Activated T-cell treated with anti-CD3 and anti-CD28 coated beads, Interleukin-2, amount 50 U/mL, for 4 hours (primary cell): Measurements from ENCODE around the gene HSP90B1. TPM values are rescaled to one million over a fixed set of nuclear protein-coding genes. Genes with fewer than 3 reads are reported as not detected.

Experiments
- ATAC-seq, 2 donors: fragments of 200-7000 bp; cut with Tn5 transposase; one replicate each; pipeline ENCODE4 v1.10.0; 2021
- DNase-seq: peaks from one replicate; pipeline ENCODE4 v3.0.0-alpha.2; 2020
- H3K27me3 Mint-ChIP-seq: one replicate; pipeline ENCODE4 v1.8.0; 2021; ENCODE audit warnings: low read depth, mixed read lengths
- H3K36me3 Mint-ChIP-seq: one replicate; pipeline ENCODE4 v1.8.0; 2022; ENCODE audit warnings: mixed read lengths; ENCODE audit not compliant: insufficient read depth
- H3K4me1 Mint-ChIP-seq: one replicate; pipeline ENCODE4 v1.8.0; 2021; ENCODE audit warnings: low read depth, mixed read lengths
- H3K4me3 Mint-ChIP-seq: one replicate; pipeline ENCODE4 v1.8.0; 2021; ENCODE audit warnings: mild to moderate bottlenecking, moderate library complexity, mixed read lengths
- H3K9me3 Mint-ChIP-seq: one replicate; pipeline ENCODE4 v1.8.0; 2021; ENCODE audit warnings: mixed read lengths
- total RNA-seq, 3 donors: library from RNA; stranded (reverse); gene quantifications; one replicate each; pipeline ENCODE4 v1.2.1, GENCODE V29; 2021

The HSP90B1 gene
- total RNA-seq, 3 donors from 2014 or later, result 422 to 538 (median 503) TPM

DNA sequence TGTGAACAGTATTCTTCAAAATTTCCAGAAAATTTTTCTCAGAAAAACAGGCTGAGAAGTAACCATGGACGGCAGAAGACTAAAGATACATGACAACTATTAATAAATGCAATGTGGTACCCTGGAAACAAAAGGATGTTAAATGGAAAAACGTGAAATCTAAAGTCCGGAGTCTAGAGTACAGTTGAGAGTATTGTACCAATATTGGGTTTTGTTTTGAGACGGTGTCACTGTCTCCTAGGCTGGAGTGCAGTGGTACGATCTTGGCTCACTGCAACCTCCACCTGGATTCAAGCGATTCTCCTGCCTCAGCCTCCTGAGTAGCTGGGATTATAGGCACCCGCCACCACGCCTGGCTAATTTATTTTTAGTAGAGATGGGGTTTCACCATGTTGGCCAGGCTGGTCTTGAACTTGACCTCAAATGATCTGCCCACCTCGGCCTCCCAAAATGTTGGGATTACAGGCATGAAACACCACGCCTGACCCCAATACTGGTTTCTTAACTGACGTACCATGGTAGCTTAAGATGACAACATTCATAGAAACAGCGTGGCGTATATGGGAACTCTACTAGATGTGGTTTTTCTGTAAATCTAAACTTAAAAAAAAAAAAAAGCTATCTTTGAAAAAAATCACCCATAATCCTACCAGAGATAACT is 18.7 kb downstream of the HSP90B1 start:
- Mint-ChIP-seq H3K9me3 (no peaks in the 10 kb centered on the region), H3K4me1 (peaks cover 30% of the 10 kb centered on the region), H3K36me3 (peaks cover 46% of the 10 kb centered on the region), H3K27me3 (no peaks in the 10 kb centered on the region), H3K4me3 (no peak overlapping the region)
- DNase-seq (no peak), ATAC-seq (no peak)

DNA sequence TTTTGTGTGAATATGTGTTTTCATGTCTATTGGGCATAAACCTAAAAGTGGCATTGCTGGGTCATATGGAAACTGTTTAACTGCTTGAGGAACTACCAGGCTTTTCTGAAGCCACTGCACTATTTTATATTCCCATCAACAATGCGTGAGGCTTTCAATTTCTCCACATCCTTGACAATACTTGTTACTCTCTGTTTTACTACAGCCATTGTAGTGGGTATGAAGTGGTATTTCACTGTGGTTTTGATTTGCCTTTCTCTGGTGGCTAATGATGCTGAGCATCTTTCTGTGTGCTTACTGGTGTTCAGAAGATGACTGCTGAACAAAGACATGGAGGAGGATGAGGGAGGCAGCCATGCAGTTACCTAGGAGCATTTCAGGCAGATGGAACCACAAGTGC is 22.3 kb downstream of the HSP90B1 start:
- H3K4me1 Mint-ChIP-seq, result peaks cover 48% of the 10 kb centered on the region
- peaks cover 32% of the 10 kb centered on the region for H3K36me3 Mint-ChIP-seq
- ATAC-seq (peak; percentile 12 to 15), DNase-seq (no peak)
- no peak overlapping the region for H3K4me3 Mint-ChIP-seq
- H3K9me3 Mint-ChIP-seq, result no peaks in the 10 kb centered on the region
- H3K27me3 Mint-ChIP-seq, result no peaks in the 10 kb centered on the region

DNA sequence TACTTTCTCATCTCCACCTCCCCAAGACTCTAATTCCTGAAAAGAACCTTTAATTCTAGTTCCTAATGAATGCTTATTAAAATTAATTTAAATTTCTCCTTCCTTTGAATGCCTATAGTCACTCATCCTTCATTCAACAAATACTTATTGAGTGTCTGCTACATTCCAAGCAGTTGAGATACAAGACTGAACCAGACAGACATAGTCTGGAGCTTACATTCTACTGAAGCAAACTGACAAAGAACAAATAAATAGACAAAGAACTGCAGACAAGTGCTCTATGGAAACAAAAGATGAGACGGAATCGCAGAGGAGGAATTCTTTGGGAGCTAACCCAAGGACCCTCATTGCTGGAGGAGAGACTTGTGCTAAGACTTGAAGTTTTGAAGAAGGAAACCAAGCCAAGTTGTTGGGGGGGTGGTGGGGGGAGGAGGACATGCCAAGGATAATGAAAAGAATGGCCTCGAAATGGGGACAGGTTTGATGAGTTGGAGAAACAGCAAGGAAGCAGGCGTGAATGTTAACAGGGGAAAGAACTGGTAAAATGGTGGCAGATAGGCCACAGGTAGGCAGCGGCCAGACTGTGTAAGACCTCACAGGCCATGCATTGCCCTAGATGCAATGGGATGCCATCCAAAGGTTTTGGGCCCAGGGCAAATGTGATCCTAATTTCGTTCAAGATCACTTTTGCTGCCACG is 25.8 kb downstream of the HSP90B1 start:
- Mint-ChIP-seq H3K27me3 (no peaks in the 10 kb centered on the region), H3K9me3 (no peaks in the 10 kb centered on the region), H3K4me1 (peaks cover 43% of the 10 kb centered on the region), H3K36me3 (peaks cover 16% of the 10 kb centered on the region), H3K4me3 (peak overlapping the region; percentile 94)
- no peak for DNase-seq
- ATAC-seq, result peak in 1 of 2 donors; percentile 2

DNA sequence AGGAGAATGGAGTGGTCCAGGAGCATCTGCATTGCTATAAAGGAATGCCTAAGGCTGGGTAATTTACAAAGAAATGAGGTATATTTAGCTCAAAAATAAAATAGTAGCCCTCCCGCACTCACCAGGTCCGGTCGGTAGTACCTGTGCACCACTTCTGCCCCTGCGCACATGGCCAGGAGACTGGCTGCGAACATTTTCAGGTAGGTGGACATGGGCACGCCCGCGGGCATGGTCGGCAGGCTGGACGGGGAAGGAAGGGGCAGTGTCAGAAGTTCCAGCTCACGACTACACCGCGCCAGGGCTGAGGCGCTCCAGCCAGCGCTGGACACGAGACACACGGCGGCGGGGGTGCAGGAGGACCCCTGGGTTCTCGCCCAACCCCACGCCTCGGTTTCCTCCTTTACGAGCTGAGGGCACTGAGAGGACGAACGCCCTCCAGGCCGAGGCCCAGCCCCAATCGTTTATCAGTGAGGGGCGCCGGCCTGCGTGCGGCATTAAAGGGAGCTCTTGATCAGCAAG is 26.4 kb downstream of the HSP90B1 start:
- peaks cover 43% of the 10 kb centered on the region for H3K4me1 Mint-ChIP-seq
- H3K27me3 Mint-ChIP-seq, result no peaks in the 10 kb centered on the region
- H3K4me3 Mint-ChIP-seq, result peak overlapping the region; percentile 94
- peaks cover 16% of the 10 kb centered on the region for H3K36me3 Mint-ChIP-seq
- DNase-seq (no peak), ATAC-seq (peak; percentile 11 to 20)
- no peaks in the 10 kb centered on the region for H3K9me3 Mint-ChIP-seq

DNA sequence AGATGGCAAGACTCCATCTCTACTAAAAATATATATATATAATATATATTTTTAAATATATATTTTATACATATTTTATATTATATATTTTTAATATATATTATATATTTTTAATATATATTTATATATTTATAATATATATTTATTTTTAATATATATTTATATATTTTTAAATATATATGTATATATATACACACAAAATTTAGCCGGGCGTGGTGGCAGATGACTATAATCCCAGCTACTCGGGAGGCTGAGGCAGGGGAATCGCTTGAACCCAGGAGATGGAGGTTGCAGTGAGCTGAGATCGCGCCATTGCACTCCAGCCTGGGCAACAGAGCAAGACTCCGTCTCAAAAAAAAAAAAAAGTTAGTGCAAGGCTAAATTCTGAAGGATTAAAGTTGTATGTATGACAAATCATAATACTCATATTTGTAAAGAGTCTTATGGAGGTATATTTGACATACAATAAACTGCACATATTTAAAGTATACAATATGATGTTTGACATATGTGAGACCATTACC is 27.7 kb downstream of the HSP90B1 start:
- Mint-ChIP-seq H3K4me1 (peaks cover 34% of the 10 kb centered on the region), H3K27me3 (no peaks in the 10 kb centered on the region), H3K4me3 (peak overlapping the region; percentile 94), H3K36me3 (peaks cover 10% of the 10 kb centered on the region), H3K9me3 (no peaks in the 10 kb centered on the region)
- DNase-seq, result no peak
- ATAC-seq, result no peak

DNA sequence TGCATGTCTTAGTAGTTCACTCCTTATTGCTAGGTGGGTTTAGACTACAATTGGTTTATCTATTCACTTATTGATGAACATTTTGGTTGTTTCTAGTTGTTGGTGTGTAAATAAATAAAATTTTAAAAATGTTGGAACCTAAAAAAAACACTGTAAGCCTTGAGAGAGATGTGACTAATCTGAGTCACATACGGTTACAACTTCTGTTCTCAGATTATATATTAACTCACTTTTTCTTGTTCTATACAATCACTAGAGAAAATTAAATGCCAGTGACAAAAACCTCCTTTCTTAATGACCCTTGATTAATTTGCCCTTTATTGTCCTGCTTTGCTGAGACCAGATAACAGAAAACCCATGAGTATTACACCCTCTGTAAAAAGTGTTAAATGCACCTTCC is 28.4 kb downstream of the HSP90B1 start:
- Mint-ChIP-seq H3K27me3 (no peaks in the 10 kb centered on the region), H3K36me3 (peaks cover 9% of the 10 kb centered on the region), H3K4me3 (peak overlapping the region; percentile 52), H3K9me3 (no peaks in the 10 kb centered on the region), H3K4me1 (peaks cover 33% of the 10 kb centered on the region)
- no peak for DNase-seq
- ATAC-seq, result no peak

DNA sequence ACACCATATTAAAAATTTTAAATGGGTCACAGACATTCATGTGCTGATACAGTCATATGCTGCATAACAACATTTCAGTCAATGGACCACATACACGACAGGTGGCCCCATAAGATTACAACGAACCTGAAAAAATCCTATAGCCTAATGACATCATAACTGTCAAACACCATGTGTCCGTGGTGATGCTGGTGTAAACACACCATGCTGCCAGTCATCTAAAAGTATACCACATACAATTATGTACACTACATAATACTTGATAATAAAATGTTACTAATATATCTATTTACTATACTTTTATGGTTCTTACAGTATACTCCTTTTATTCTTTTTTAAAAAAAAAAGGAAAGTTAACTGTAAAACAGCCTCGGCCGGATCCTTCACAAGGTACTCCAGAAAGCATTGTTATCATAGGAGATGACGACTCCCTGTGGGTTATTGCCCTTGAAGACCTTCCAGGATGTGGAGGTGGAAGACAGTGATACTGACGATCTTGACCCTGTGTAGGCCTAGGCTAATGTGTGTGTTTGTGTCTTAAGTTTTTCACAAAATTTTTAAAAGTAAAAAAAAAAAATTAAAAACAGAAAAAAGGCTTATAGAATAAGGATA is 30.5 kb downstream of the HSP90B1 start:
- no peaks in the 10 kb centered on the region for H3K27me3 Mint-ChIP-seq
- H3K36me3 Mint-ChIP-seq, result peaks cover 2% of the 10 kb centered on the region
- H3K4me1 Mint-ChIP-seq, result peaks cover 30% of the 10 kb centered on the region
- no peaks in the 10 kb centered on the region for H3K9me3 Mint-ChIP-seq
- ATAC-seq (no peak), DNase-seq (no peak)
- H3K4me3 Mint-ChIP-seq, result no peak overlapping the region

DNA sequence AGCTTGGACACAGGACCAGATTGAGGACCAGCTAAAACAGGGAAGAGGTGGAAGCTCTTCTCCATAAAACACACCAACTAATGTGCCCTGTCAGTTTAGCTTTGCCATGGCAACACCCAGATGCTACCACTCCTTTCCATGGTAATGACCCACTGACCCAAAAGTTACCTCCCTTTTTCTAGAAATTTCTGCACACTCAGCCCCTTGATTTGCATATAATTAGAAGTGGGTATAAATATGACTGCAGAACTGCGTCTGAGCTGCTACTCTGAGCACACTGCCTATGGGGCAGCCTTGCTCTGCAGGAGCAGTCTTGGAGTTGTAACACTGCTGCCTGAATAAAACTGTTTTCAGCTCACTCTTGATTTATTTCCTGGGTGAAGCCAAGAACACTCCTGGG is 32.3 kb downstream of the HSP90B1 start:
- ATAC-seq (no peak), DNase-seq (no peak)
- H3K4me3 Mint-ChIP-seq, result no peak overlapping the region
- no peaks in the 10 kb centered on the region for H3K36me3 Mint-ChIP-seq
- H3K27me3 Mint-ChIP-seq, result no peaks in the 10 kb centered on the region
- H3K4me1 Mint-ChIP-seq, result peaks cover 32% of the 10 kb centered on the region
- no peaks in the 10 kb centered on the region for H3K9me3 Mint-ChIP-seq

DNA sequence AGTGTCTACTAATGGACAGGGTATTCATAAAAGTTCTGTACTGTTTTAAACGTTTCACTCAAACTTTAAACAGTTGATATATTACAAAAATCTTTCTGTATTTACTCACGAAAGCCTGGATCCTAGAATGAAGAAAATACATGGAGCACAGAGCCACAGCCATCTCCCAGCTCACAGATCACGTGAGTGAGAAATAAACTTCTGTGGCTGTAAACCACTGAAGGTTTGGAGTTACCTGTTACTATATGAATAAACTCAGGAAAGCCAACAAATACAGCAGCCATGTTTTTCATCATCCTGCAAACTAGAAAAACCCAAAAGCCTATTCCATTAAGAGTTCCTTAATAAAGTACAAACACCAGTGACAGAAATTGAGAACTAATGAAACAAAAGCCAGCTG is 34.6 kb downstream of the HSP90B1 start:
- Mint-ChIP-seq H3K27me3 (no peaks in the 10 kb centered on the region), H3K9me3 (no peaks in the 10 kb centered on the region), H3K4me3 (peak overlapping the region; percentile 97), H3K36me3 (peaks cover 10% of the 10 kb centered on the region), H3K4me1 (peaks cover 49% of the 10 kb centered on the region)
- ATAC-seq (no peak), DNase-seq (no peak)

DNA sequence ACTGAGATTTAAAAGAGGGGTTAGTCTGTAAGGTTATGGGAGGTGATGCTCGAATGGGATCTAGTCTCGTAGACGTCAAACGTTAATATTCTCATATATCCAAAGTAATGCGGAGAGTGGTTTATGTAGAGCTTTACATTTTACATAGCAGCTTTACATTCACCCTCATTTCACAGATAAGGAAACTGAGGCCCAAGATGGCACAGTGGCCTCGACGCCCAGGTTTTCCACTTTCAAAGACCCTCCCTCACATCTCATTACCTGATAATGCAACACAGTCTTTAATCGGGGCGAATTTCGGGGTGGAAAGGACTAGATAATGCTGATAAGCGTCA is 35.0 kb downstream of the HSP90B1 start:
- DNase-seq (no peak), ATAC-seq (no peak)
- Mint-ChIP-seq H3K36me3 (peaks cover 10% of the 10 kb centered on the region), H3K4me3 (peak overlapping the region; percentile 97), H3K9me3 (no peaks in the 10 kb centered on the region), H3K4me1 (peaks cover 50% of the 10 kb centered on the region), H3K27me3 (no peaks in the 10 kb centered on the region)

DNA sequence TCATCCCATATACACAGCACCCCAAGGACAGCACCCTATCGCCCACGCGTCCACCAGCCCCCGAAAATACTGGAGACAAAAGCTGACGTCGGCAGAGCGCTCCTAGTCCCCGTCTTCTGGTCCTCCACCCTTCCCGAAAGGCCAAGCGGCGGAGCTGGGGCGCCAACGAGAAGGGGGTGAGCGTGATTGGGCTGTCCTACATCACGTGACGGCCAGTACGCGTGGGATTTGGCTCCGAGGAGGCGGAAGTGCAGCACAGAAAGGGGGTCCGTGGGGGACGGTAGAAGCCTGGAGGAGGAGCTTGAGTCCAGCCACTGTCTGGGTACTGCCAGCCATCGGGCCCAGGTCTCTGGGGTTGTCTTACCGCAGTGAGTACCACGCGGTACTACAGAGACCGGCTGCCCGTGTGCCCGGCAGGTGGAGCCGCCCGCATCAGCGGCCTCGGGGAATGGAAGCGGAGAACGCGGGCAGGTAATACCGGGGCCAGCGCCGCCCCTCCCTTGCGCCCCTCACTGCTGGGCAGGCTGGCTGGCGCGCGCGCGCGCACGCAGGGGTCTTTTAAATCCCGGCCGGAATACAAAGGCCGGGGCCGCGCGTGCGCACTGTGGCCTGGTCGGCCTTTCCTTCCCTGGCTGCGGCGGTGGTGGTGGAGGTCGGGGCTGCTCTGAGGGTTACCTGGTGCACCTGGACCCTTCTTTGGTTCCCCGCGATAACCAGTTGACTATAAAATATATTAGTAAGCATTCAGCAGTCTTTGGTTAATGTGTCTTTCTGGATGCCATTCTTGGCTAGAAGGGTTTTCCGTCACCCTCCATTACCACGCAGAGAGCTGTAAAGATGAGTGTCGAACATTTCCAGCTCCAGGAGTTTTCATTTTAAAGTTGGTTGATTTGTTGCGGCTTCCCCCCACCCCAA is 35.6 kb downstream of the HSP90B1 start, which contains the start of gene TDG:
Gene TDG, plus strand, starts transcription at position 283 of the 915 bp plus-strand sequence. Its CDS starts 166 bp downstream, at position 449.
- peaks cover 49% of the 10 kb centered on the region for H3K4me1 Mint-ChIP-seq
- no peaks in the 10 kb centered on the region for H3K9me3 Mint-ChIP-seq
- H3K4me3 Mint-ChIP-seq, result peak within 1 kb of the TSS; percentile 97
- DNase-seq (peak; percentile 94), ATAC-seq (peak; percentile 94 to 96)
- H3K27me3 Mint-ChIP-seq, result no peaks in the 10 kb centered on the region
- peaks cover 10% of the 10 kb centered on the region for H3K36me3 Mint-ChIP-seq

DNA sequence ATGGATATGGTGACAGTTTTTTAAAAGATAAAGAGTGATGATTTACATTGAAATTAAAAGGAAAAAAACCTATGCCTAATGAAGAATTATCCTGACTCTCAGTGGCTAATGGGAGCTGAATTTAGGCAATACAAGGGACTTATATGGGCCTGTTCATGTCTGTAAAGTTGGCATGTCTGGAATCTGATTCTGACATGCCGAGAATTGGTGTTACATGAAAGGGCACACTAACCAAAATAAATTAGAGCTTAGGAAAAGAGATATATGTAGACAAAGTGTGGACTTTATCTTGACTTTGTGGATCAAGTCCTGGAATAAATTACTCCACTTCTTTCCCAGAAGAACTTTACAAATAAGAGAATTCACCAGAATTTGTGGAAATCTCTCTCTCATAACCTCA is 36.5 kb downstream of the HSP90B1 start:
- ATAC-seq, result no peak
- Mint-ChIP-seq H3K4me1 (peaks cover 58% of the 10 kb centered on the region), H3K9me3 (no peaks in the 10 kb centered on the region), H3K27me3 (no peaks in the 10 kb centered on the region), H3K4me3 (peak overlapping the region; percentile 97), H3K36me3 (peaks cover 14% of the 10 kb centered on the region)
- DNase-seq, result no peak

DNA sequence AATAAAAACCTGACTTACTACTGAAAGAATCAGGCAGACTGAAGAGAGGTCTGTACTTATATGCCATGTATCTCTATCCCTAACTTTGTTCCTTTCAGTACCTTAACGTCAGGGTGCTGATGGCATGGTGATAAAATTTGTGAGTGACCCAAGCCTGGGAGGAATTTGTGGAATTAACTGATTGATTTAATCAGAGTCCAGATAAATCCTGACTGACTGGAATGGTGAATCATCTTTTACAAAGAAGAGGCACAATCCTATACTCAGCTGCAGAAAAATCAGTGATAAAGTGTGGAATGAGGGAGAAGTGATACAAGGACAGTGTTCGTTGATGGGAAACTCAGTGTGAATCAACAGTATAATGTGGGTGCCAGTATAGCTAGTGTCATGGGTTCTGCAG is 39.2 kb downstream of the HSP90B1 start:
- H3K36me3 Mint-ChIP-seq, result peaks cover 18% of the 10 kb centered on the region

DNA sequence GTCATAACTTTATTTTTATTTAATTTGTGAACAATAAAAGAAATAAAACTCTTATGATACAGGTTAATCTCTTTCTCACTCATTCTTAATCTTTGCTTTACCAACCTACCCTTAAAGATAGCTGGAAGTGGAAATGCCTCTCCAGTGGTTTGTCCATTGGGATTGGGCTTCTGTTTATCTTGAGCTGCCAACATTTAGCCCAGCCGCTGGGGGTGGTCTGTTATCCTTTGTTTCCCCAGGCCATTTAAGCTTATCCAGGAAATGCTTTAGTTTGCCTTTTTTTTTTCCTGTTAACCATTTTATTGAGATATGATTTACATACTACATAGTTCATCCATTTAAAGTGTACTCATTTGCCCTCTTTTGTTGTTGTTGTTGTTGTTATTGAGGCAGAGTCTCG is 43.7 kb downstream of the HSP90B1 start:
- H3K36me3 Mint-ChIP-seq, result peaks cover 26% of the 10 kb centered on the region
- ATAC-seq (no peak), DNase-seq (no peak)
- no peaks in the 10 kb centered on the region for H3K9me3 Mint-ChIP-seq
- no peak overlapping the region for H3K4me3 Mint-ChIP-seq
- no peaks in the 10 kb centered on the region for H3K27me3 Mint-ChIP-seq
- peaks cover 43% of the 10 kb centered on the region for H3K4me1 Mint-ChIP-seq

More for the DNA sequence above, 39.2 kb downstream of the HSP90B1 start:
- no peaks in the 10 kb centered on the region for H3K27me3 Mint-ChIP-seq
- DNase-seq (no peak), ATAC-seq (no peak)
- no peak overlapping the region for H3K4me3 Mint-ChIP-seq
- no peaks in the 10 kb centered on the region for H3K9me3 Mint-ChIP-seq
- H3K4me1 Mint-ChIP-seq, result peaks cover 65% of the 10 kb centered on the region
